Peyer's patch (tissue), 4 donors: ENCODE data around the gene ZNF783.

Experiments used
- CTCF ChIP-seq, 6 experiments: fragments of 450-650 bp in 4 of 6; fragments of 200-600 bp in 2 of 6; sonication (generic) in 1 of 6; IDR thresholded peaks; one replicate each; pipeline ENCODE4 v1.5.1; 2017 to 2019; ENCODE audit warnings: antibody characterized with exemption in 6 of 6, mild to moderate bottlenecking in 3 of 6, moderate library complexity in 1 of 6
- POLR2A ChIP-seq, 2 donors: fragments of 450-650 bp; IDR thresholded peaks; one replicate each; pipeline ENCODE4 v1.5.1; 2017; ENCODE audit warnings: antibody characterized with exemption in 2 of 2, mild to moderate bottlenecking in 2 of 2, moderate library complexity in 2 of 2

GRCh38 chr7:149333321-149333717 is 71.3 kb downstream of the ZNF783 start:
- TF ChIP-seq CTCF (IDR thresholded peaks at IDR 0.05), result no peak
- TF ChIP-seq POLR2A (IDR thresholded peaks at IDR 0.05), result no peak
